HG03558 (cell line): ENCODE measurements around the gene CCBE1.

Experiments used
- ATAC-seq: cut with Tn5 transposase; IDR thresholded peaks from one replicate; pipeline ENCODE4 v1.9.1; 2021; ENCODE audit warnings: moderate number of reproducible peaks; ENCODE audit not compliant: unreplicated experiment; ENCODE audit errors: extremely low read depth

Gene CCBE1

DNA sequence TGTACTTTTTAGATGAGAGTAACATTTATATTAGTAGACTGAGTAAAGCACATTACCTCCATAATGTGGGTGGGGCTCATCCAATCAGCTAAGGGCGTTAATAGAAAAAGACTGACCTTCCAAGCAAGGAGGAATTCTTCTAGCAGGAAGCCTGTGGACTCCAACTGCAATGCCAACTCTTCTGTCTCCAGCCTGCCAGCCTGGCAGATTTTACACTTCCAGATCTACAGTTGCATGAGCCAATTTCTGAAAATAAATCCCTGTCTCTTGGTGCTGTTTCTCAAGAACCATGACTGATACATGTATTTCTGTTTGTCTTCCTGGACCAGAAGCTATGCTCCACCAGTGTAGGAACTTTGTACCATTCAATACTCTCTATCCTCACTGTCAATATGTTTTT is 269.2 kb downstream of the CCBE1 start:
- ATAC-seq = no peak

DNA sequence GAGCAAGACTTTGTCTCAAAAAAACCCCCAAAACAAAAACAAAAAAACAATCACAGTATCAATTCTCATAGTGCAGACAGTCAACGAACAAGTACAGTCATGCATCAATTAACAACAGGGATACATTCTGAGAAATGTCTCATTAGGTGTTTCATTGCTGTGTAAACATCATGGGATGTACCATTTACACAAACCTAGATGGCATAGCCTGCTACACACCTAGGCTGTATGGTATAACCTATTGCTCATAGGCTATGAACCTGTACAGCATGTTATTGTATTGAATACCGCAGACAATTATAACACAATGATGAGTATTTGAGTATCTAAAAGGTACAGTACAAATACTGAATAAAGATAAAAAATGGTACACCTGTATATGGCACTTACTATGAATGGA is 270.4 kb downstream of the CCBE1 start:
- no peak for ATAC-seq

DNA sequence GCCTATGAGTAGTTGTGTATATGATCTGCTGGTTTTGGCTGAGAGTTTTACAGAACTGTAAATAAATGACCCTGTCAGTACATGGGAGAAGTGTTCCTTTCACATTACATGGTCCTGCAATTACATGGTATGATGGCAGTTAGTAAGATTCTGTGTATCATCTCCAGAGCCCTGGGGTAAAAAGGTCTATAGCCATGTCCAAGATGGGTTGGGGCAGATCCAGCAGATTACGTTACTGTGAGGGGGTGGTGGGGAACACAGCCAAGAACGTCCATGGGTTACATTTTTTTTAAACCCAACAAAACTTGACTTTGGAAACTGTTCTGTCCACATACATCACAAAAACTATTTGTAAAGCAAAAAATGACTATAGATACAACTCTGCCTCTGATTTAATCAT is 274.0 kb downstream of the CCBE1 start:
- ATAC-seq = no peak

DNA sequence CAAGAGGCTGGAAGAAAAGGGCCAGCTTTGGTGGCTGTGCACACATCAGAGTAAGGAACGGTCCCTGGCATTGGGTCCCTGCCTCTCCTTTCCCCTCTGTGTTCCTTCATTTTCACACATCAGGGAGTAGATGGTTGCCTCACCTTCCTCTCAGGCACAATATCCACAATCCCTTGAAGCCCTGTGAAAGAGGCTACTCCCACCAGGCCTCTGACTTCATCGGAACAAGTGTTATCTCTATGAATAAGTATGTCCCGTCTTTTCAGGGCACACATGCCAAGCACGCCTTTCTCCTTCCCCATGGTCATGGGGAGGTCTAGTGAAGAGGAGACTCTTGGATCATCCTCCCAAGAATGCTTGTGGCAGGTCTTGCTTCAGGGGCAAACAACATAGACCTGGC is 277.0 kb downstream of the CCBE1 start:
- no peak for ATAC-seq

DNA sequence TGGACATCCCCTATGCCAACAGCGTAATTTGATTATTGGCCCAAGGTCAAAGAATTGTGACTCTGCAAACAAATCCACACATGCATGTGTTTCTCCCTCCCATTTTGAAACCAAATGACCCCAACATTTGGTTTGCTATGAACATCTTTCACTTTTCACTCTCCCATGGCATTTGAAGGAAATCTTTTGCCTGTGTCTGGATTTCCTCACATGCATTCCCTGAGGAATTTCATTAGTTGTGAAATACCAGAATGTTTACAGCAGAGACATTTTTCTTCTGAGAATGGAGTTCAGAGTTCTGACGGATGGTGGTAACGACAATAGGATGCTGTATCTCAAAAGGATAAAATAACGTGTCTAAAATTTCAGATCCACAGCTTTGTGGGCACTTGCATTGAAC is 277.8 kb downstream of the CCBE1 start:
- no peak for ATAC-seq

DNA sequence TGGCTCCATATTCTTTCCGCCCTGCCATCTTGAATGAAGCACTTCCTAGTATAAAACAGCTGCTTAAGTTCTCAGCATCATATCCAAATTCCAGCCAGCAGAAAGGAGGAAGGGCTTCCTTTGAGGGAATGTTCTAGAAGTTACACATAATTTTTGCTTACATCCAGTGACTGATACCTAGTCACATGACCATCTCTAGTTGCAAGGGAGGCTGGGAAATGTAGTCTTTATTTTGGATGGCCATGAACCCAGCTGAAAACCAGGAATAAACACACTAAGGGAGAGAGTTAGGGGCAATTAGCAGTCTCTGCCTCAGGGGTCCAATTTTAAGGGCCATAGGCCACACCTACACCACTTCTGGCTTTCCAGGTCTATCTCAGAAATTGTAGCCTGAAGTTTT is 280.4 kb downstream of the CCBE1 start:
- ATAC-seq = no peak

DNA sequence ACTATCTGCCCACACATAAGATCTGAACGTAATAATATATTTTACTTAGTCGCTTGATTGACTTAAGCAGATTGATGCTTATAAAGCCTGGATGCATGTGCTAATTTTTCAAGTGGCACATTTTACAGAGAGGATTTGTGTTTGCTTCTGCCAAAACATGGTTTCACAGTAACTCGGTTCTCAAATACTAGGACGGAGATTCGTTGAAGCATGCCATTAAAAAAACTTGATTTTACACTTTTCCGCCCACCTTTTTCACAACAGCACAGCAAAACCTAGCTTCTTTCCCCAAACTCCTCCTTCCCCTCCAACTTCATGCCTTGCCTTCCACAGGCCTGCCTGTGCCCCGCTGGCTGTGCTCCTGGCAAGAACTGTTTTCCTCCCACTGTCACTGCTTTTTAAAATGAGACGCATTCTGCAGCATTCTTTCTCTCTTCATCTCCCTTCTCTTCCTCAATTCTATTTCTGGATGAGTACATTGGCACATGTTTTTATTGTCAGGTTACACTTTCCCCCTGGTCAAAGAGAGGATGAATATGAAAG is 283.0 kb downstream of the CCBE1 start:
- ATAC-seq = no peak

DNA sequence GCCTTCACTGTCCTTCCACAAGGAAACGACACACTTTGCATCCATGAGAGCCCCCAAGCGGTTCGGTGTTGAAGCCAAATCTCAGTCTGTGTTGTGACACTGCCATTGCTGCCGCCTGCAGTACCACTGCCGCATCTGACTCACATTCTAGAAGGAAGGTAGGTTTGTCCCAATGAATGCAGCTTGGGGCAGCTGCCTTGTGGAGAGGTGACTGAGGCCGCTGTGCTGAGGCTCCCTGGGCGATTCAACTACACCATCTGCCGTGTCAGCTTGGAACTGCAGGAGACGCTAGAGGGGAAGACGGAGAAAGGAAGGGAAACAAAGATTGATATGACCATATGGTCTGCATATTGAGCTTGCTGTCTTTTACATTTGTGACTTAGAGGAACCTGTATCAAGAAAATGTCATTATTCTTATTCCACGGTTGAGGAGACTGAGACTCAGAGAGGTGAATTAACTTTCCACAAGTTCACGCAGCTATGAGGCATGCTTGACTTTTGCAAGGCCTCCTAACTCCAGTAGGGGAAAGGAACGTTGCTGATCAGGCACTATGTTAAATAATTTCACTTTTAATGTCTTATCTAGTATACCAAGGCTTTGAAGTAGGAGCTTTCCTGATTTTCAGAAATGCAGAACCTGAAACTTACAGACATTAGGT is 294.7 kb downstream of the CCBE1 start:
- peak; percentile 92 for ATAC-seq

DNA sequence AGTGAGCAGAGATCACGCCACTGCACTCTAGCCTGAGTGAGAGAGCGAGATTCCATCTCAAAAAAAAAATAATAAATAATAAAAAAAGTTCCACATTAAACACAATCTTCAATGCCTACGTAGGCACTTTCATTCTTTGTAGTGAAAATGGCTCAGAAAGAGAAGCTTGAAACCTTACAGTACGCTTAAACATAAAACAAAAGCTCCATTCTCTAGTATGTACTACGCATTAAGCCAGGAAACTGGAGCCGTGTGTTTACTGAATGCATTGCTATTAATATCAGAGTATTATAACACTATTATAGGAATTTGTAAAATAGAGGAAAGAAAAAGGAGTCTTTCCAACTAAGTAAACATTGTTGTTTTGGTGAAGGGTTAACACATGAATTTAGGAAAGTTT is 296.8 kb downstream of the CCBE1 start:
- ATAC-seq = no peak

DNA sequence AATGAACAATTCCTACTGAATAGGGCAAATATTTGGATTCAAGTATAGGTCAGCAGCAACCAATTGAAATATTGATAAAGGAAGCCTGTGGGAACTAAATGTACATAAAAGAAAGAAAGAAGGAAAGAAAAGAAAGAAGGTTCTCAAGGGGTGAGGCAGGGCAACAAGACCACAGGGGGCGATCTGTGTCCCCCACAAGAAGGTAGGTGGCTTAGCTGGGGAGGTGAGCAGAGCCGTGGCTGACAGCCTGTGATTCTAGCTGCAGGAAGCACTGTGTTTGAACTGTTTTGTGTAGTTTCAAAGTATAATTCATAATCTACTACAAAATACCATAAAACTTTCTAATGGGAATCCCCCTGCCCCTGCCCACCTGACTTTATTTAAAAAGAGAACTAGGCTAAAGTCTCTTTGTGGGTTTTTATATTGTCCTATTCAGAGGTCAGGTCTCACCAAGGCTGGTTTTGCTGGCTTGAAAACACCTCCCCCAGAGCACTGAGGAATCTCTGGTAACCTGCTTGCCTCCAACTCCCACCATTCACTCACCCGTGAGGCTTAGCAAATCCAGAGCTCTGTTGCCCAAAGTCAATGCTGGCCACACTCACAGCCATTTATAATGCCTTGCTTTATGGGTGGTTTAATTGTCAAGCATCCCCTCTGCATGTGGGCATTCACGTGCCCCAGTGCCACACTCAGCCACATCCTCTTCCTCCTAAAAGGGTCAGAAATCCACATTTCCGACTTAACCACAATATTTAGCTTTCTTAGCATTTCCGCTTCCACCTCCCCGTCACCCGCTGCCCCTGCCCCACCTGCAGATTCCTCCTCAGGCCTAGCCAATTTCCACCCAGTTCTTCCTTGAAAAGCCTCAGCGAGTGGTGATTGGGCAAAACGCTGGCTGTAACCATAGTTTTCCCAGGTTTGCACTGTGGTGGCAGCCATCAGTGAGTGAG is 301.7 kb downstream of the CCBE1 start:
- ATAC-seq = no peak

DNA sequence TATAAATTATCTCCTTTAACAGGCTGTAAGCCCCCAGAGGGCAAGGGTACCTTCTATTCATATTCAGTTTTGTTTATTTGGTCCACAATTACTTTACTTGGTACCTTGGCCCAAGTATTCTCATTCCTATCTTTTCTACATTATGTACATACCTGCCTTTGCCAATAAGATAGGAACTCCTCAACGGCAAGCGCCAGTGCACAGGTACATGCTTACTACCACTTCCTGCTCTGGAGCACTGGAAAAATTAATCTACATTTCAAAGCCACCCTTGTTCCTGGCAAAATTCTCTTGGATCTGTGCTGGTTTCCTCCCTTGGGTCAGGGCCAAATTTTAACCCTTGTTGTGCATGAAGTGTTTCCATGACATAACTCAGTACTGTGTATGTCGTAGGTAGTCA is 303.8 kb downstream of the CCBE1 start:
- ATAC-seq = no peak

DNA sequence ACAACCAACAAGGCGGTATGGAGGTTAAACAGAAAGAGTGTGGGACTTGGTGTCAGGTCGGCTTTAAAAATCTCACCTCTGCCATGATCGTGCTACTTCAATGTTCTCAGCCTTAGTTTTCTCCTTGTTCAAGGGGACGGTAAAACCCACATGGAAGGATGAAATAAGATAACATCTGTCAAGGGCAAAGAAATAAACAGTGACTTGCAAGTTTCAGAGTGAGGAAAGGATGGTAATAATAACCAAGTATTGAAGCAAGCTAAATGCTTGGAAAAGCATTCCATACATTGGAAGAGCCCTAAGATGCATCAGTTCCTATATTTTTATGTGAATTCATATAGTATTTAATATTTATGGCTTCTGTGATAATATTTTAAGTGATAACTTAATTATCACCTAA is 308.4 kb downstream of the CCBE1 start:
- ATAC-seq = no peak

DNA sequence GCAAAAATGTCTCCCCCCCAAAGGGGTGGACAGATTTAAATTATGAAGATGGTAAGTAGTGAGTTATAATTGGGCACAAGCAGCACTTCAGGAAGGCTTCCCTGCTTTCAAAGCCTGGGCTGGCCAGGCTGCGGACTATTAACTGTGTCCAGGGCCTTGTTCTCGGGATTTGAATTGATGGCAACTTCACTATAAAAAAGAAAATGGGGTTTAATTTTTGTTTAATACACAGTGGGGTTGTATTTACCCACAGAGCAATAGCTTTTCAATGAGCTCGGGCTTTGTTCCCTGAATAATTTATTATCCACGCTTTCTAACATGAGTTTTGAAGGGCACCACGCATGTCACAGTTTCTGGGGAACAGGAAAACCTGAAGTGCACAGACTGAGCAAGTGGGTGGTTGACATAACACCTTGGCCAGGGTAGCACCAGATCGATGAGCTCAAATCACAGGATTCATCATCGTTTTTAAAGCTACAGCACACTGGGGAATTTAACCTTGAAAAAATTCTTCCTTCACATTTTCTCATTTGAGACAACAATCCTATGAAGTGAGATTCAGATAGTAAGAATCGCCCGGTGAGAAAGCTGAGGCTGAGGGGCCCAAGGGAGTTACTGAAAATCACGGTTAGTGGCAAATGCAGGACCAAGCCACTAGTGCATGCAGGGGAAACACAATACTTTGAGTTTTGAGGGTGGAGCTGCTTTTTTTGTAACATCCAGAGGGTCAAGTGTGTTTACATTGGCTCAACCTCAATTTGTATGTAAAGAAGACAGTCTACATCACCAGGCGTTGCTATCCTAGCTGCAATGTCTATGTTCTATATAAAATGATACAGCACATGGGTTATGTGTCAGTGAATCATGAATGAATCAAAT is 309.3 kb downstream of the CCBE1 start:
- ATAC-seq = no peak

DNA sequence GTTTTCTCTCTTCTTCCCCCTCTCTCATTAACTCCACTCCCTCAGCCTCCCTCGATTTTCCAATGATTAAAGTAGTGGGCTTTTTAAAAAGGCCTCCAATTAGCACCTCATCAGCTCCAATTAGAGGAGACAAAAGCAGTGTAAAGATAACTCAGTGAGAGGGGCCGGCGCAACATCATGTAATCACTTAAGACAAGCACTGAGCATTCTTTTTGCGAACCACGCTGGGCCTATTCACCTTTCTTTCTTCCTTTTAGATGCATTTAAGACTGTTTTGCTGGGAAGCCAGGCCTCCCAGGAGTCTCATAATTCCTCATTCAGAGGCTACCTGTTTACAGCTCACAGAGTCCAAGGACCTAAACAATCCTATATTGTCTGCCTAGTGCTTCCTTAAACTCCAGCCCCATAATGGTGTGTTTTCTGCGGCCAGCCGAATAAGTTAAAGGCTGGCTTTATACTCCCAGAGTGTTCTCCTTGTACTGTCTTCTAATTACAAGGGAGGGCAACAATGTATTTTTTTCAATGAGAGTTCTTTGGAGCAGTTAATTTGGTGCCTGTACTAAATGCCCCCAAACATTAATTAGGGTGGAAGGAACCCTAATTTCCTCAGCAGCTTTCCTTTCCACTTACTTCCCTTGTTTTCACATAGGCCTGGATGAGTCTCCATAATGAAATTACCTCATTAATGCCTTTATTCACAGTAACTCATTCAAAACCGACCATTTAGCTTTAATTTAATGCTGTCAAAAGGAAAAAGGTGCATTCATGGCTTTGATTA is 310.1 kb downstream of the CCBE1 start:
- no peak for ATAC-seq

DNA sequence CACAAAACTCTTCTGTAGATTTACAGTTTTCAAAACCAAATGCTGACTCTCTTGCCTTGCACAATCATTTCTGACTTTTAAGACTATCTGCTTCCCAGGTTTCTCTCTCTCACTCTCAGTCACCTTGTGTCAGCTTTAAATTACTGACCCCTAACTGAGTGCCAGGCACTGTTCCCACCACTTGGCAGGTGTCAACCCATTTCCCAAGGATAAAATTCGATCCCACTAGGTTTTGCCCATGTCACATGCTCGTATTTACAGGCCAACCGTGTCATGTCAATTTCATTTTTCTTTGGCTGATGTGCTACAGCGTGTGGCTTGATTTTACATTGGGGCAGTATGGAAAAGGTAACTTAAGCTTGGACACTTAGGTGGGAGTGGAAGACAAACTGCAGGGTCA is 312.0 kb downstream of the CCBE1 start:
- ATAC-seq = no peak

DNA sequence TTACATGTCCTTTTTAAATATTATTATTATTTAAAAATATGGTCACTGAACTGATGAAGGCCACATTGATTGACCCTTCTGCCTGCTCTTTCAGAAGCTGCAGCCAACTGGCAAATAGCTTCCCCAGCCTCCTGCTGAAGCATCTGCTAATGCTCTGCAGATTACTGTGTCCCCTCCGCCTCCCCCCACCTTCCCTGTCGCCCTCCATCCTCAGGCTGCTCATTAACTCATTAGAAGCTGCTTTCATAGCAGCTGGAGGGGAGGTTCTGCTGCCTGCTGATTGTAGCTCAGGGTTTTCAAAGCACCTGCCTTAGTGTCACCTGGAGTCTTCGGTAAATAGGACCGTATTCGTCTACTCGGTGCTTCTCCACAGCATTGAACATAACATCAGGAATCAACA is 313.4 kb downstream of the CCBE1 start:
- ATAC-seq = no peak

DNA sequence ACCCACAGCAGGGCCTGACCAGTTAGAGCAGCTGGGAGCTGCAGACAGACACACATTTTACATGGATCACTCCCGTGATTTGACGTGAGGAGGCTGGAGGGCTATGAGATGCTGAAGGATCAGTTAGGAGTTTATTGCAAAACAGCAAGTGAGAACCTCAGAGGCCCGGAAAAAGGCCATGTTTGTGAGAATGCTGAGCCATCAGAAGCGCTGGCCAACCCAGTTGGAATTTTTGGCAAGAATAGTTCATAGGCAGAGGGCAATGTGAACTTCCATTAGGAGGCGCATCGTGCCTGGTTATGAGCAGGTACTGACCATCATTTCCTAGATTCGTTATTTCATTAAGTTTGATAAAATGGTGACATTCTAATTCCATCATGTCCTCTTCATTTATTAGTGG is 314.8 kb downstream of the CCBE1 start:
- no peak for ATAC-seq

DNA sequence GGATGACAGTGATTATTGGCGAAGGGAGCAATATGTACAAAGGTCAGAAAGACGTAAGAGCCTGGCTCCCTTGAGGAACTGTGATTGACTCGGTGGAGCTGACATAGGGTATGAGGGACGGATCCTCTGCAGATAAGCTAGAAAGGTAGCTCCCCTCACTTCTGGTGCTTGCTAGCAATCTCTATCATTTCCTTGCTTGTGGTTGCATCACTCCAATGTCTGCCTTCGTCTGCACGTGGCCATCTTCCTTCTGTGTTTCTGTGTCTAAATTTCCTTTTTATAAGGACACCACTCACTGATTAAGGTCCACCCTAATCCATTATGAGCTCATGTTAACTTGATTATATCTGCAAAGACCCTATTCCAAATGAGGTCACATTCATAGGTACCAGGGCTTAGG is 315.3 kb downstream of the CCBE1 start:
- ATAC-seq = no peak
